Purkinje cell (primary cell): ENCODE results near the gene GPR160. TPM values are rescaled to one million over a fixed set of nuclear protein-coding genes. Genes with fewer than 3 reads are reported as not detected.

ENCODE experiments used
- polyA plus RNA-seq: library from polyadenylated mRNA; unstranded; fragments of >200 nt; fragmentation: Nextera tagmentation; gene quantifications from 2 replicates; pipeline ENCODE4 v1.2.1, GENCODE V29; 2014

The GPR160 gene, protein sequence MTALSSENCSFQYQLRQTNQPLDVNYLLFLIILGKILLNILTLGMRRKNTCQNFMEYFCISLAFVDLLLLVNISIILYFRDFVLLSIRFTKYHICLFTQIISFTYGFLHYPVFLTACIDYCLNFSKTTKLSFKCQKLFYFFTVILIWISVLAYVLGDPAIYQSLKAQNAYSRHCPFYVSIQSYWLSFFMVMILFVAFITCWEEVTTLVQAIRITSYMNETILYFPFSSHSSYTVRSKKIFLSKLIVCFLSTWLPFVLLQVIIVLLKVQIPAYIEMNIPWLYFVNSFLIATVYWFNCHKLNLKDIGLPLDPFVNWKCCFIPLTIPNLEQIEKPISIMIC
- 0.16 and 1.3 TPM in 2 replicates for polyA plus RNA-seq

DNA sequence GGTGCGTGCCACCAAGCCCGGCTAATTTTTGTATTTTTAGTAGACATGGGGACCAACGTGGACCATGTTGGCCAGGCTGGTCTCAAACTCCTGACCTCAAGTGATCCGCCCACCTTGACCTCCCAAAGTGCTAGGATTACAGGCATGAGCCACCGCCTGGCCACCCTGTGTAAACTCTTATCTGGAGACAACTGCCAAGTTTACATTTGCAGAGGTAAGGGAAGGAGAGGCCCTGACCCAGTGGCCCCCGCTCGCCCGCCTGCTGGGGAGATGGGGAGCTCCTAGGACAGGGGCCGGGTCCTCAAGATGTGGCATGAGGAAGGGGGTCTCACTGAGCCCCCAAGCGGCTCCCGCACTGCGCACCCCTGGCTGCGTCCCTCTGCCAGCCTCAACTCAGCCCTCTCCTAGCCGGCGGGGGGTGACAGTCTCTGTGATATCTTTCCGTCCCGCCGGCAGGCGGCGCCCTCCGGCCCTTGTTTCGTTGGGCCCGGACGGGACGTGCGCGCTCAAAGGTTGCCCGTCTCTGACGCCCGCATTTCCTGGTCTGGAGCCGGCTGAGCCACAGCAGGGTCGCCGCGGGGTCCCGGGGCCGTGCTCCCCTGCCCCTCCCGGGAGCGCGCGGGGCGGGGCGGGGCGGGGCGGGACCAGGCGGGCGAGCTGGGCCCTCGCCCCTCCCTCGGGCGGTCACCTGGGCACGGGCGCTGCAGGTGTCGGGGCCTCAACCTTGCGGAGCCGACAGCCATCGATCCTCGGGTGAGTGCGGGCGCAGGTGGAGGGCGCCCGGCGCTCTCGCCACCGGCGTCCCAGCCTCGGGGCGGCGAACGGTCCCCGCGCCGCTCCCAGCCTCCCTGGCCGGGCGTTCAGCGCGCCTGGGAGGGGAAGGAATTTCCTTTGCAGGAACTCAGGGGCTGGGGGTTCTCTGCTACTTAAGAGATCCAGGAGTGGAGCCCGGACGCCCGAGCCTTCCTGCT, at the start of gene GPR160:
Gene GPR160 (plus strand): TSS at position 533 of the 971 bp plus-strand sequence. CDS start 45,978 bp downstream, outside the sequence.

Other genes with a start within 250 kb of the GPR160 start
- gene LRRIQ4, start 225.1 kb upstream of the GPR160 start, polyA plus RNA-seq: not detected in 2 replicates
- gene LRRC34, start 225.1 kb upstream of the GPR160 start, polyA plus RNA-seq: 17.1 and 21.0 TPM in 2 replicates
- gene LRRC31, start 168.1 kb upstream of the GPR160 start, polyA plus RNA-seq: 0.98 and 1.9 TPM in 2 replicates
- gene SAMD7, start 126.4 kb upstream of the GPR160 start, polyA plus RNA-seq: not detected in 2 replicates
- 1,819 and 2,113 TPM in 2 replicates for gene SEC62, start 71.2 kb upstream of the GPR160 start, polyA plus RNA-seq
- gene PHC3, start 143.7 kb downstream of the GPR160 start, polyA plus RNA-seq: 33.4 and 37.2 TPM in 2 replicates
- 9.8 and 14.8 TPM in 2 replicates for gene PRKCI, start 184.4 kb downstream of the GPR160 start, polyA plus RNA-seq